Sigmoid colon (tissue), 4 donors: ENCODE data around the gene CCDC18.

Experiments
- EP300 ChIP-seq, 4 donors: sonication (generic); formaldehyde crosslinking; IDR thresholded peaks; one replicate each; pipeline ENCODE4 v1.6.1; 2017; ENCODE audit warnings: antibody characterized with exemption in 4 of 4
- POLR2A ChIP-seq, 2 donors: fragments of 450-650 bp; IDR thresholded peaks; one replicate each; pipeline ENCODE4 v1.6.1; 2016; ENCODE audit warnings: antibody characterized with exemption in 2 of 2, mild to moderate bottlenecking in 2 of 2, moderate library complexity in 2 of 2
- POLR2AphosphoS5 ChIP-seq, 4 donors: sonication (generic); formaldehyde crosslinking; IDR thresholded peaks; one replicate each; pipeline ENCODE4 v1.6.1; 2017; ENCODE audit warnings: antibody characterized with exemption in 4 of 4
- TF ChIP-seq, protein P1 (sequence below), 4 experiments: fragments of 450-650 bp in 3 of 4; fragments of 200-600 bp in 1 of 4; IDR thresholded peaks; one replicate each; pipeline ENCODE4 v1.5.1; 2016 to 2019; ENCODE audit warnings: antibody characterized with exemption in 4 of 4, mild to moderate bottlenecking in 3 of 4, moderate library complexity in 2 of 4

DNA sequence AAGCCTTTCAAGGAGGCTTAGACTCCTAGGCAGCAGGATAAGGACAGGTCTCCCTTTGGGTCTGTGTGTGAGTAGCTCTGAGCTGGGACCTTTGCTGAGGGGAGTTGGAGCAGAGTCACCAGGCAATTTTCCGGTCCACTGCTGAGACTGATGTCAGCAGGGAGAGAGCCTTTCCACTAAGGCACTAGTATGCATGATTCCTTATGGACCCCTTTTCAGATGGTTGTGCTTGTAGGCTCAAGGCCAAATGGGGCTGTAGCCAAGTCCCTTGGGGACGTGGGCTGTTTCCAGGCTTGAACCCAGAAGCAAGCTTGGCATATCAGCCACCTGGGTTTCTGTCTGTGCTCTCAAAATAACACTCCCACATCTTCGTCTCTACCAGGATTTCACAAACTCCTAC lies 73.0 kb downstream of the CCDC18 start:
- TF ChIP-seq, protein P1, sequence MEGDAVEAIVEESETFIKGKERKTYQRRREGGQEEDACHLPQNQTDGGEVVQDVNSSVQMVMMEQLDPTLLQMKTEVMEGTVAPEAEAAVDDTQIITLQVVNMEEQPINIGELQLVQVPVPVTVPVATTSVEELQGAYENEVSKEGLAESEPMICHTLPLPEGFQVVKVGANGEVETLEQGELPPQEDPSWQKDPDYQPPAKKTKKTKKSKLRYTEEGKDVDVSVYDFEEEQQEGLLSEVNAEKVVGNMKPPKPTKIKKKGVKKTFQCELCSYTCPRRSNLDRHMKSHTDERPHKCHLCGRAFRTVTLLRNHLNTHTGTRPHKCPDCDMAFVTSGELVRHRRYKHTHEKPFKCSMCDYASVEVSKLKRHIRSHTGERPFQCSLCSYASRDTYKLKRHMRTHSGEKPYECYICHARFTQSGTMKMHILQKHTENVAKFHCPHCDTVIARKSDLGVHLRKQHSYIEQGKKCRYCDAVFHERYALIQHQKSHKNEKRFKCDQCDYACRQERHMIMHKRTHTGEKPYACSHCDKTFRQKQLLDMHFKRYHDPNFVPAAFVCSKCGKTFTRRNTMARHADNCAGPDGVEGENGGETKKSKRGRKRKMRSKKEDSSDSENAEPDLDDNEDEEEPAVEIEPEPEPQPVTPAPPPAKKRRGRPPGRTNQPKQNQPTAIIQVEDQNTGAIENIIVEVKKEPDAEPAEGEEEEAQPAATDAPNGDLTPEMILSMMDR (IDR thresholded peaks at IDR 0.05): no peak
- TF ChIP-seq POLR2A (IDR thresholded peaks at IDR 0.05): no peak
- no peak for TF ChIP-seq POLR2AphosphoS5 (IDR thresholded peaks at IDR 0.05)
- TF ChIP-seq EP300 (IDR thresholded peaks at IDR 0.05): no peak
